NK-92 treated with Interleukin-12 subunit alpha and Interleukin-12 subunit beta, amount 100 ng/mL, for 24 hours (cell line): Measurements from ENCODE around the gene EFHC1.
"Not testable (repeated sequence)": the region's sequence is repeated elsewhere in the genome, so short reads cannot be mapped to it uniquely, and the experiment has no call there.

Source experiments
- DNase-seq: peaks from one replicate; lab custom pipeline; 2025; lab: John Stamatoyannopoulos, UW

EFHC1 gene

DNA sequence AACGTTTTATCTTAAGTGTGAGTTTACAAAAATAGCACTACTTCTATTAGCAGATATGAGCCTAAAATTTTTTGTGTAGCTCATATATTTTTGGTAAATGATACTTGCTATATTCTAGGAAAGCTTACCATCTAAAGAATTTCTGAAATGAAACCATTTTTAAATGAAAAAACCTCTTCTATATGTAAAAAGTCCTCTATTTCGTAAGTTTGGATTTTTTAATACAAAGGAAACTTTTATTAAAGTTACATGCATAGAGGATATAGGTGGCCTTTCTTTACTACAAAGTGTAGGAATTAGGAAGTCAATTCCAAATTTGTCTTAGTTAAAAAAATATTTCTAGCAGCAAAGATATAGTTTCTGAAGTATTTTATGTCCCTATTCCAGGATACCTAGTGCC lies 18.8 kb downstream of the EFHC1 start:
- DNase-seq = no peak

DNA sequence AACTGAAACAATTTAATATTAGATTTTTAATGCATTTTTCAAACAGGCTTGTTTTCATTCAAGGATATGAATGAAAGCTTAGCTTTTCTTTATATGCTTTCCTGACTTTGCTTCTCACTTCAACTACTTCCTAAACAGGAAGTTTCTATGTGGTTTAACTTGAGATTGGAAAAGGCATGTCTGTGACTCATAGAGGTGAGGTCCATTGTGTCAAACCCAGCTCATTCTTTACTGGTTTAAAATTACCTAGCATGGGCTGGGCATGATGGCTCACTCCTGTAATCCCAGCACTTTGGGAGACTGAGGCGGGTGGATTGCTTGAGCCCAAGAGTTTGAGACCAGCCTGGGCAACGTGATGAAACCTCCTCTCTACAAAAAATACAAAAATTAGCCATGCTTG lies 34.4 kb downstream of the EFHC1 start:
- no peak for DNase-seq

- no peak for DNase-seq
Observed at GRCh38 chr6:52457096-52457495, 37.0 kb downstream of the EFHC1 start.

GRCh38 chr6:52461194-52461593 lies 41.1 kb downstream of the EFHC1 start:
- DNase-seq = not testable (repeated sequence)

- no peak for DNase-seq
Observed at GRCh38 chr6:52474173-52474572, 54.0 kb downstream of the EFHC1 start.

GRCh38 chr6:52475307-52475706 lies 55.2 kb downstream of the EFHC1 start:
- no peak for DNase-seq

DNA sequence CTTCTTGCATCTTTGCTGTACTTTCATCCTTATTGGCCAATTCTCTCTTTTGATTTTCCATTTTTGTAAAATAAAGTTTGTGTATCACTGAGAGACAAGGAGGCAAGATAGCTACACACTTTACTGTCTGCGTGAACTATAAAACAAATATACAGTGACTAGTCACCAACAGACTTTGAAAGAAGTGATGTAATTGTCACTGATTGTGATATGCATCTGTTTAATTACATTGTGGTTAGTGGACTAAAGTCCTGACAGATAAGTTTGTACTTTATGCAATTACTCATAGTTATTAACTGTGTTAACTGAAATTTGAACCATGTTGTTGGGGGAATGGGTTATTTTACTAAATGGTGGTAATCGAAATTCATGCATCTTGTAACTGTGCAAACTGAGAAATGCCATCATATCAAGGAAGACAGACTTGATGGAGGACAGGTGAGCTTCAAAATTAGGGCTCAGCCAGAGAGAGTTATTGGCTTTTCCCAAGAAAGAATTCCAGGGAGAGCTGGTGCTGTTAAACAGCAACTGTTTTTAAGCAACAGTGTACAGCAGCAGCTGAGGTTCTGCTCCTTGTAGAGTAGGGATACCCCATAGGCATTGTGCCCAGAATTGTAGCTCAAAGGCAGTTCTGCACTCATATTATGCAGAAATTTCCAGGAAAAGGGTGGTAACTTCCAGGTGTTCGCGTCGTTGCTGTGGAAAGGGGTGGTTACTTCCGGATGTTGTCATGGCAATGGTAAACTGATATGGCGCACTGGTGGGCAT lies 62.9 kb downstream of the EFHC1 start:
- DNase-seq = no peak

DNA sequence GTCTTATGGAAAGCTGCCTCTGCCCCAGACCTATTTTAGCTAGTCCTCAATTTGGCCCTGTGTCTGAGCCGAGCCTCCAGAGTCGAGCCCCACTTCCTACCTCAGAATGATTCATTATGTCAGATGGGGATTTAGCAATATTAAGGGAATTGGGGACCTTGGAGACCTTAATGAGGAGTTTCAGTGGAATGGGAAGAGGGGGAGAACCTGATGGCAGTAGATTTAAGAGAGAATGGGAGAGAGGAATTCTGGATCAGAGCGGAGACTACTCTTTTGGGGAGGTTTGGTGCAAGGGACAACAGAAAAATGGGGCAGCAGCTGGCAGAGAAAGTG lies 63.5 kb downstream of the EFHC1 start:
- DNase-seq = no peak

DNA sequence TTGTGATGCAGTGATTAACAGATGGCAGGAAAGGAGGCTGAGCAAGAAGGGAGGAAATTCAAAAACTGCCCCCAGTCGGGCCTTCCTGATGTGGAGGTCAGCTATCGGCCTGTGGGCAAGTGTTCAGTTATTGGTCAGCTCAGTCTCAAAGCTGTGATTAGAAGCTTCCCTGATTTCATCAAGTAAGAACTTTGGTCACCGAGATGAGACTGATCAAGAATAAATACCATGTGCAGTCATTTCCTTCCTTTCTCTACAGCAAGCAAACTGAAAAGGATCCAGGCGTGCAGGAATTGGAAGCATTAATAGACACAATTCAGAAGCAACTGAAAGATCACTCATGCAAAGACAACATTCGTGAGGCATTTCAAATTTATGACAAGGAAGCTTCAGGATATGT lies 69.7 kb downstream of the EFHC1 start:
- no peak for DNase-seq

- DNase-seq = no peak
Observed at GRCh38 chr6:52491203-52492069, 71.3 kb downstream of the EFHC1 start.

GRCh38 chr6:52493669-52494068 lies 73.5 kb downstream of the EFHC1 start:
- DNase-seq = no peak

DNA sequence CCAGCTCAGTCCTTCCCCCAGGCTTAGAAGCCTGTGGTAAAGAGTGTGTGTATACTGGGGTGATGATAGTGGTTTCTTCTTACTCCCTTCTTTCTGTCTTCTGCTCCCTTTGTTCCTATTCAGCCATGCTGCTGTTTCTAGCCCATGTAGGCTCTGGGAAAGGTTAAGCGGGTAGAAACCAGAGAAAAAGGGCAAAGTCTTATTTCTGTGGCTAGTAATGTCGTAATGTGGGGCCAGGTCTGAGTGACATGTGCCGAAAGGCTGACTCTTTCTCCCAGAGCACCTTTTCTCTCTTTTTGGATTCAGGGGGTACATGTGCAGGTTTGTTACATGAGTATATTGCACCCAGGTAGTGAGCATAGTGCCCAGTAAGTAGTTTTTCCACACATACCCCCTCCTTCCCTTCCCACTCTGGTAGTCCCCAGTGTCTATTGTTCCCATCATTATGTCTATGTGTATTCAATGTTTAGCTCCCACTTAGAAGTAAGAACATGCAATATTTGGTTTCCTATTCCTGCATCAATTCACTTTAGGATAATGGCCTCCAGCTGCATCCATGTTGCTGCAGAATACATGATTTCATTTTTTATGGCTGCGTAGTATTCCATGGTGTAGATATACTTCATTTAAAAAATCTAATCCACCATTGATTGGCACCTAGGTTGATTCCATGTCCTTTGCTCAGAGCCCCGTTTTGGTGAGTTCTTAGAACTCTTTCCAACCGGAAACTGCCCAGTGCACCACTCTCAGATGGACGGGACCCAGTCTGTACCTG lies 74.3 kb downstream of the EFHC1 start:
- DNase-seq = no peak

GRCh38 chr6:52495922-52496321 lies 75.8 kb downstream of the EFHC1 start:
- DNase-seq = no peak

DNA sequence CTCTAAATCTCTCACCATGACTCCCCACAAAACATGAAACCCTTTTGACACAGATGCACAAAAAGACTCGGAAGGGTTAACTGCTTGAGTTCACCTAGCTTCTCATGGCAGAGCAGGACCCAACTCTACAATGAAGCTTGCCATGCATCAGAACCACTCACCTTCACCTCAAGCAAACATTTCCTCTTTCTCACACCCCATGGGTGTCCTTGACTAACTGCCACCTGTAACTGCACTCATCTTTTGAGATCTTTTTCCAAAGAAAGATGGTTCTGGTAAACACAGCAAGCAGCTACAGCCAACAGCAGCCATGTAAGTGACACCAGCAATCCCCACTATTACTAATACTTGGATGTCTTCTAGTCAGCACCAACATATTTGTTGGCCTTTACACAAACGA lies 76.5 kb downstream of the EFHC1 start:
- DNase-seq = no peak

- no peak for DNase-seq
Observed at GRCh38 chr6:52497652-52498408, 77.7 kb downstream of the EFHC1 start.

DNA sequence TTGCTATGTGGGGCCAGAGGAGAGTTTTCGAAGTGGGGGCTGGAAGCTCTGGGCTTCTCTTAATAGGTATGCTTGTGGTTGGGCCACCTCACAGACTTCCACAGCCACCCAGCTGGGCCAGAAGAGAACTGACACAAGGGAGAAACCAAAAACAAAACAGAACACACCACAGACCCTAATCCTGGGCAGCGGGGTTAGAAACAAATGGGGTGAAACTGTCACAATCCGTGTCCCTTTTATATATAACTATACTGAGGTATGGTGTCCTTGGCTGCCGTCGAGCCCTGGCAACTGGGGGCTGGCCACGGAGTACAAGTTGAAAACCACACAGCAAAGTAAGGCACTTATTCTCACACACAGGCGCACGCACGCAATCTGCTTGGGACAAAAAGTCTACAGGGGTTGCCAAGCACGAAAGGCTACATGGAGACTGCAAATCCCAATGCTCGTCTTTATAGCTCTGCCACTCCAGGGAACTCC lies 78.4 kb downstream of the EFHC1 start:
- DNase-seq = no peak

DNA sequence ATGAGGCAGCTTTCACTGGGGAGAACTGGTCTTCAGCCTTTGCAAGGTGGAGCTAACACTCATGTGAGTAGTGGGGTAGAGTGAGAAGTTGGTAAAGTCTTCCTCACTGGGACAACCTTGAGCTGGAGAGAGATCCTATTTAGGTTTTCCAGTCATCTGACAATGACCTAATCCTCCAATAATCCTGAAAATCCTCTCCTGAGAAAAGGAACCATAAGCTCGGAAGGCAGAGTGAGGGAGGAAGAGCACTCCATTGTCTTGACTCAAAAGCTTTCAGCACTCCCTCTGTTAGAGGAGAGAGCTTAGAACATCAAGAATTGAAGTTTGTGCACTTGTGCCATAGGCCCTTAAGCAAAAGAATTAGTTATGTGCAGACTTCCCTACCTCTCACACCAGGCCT lies 78.9 kb downstream of the EFHC1 start:
- DNase-seq = no peak

GRCh38 chr6:52499681-52500236 lies 79.6 kb downstream of the EFHC1 start:
- no peak for DNase-seq

DNA sequence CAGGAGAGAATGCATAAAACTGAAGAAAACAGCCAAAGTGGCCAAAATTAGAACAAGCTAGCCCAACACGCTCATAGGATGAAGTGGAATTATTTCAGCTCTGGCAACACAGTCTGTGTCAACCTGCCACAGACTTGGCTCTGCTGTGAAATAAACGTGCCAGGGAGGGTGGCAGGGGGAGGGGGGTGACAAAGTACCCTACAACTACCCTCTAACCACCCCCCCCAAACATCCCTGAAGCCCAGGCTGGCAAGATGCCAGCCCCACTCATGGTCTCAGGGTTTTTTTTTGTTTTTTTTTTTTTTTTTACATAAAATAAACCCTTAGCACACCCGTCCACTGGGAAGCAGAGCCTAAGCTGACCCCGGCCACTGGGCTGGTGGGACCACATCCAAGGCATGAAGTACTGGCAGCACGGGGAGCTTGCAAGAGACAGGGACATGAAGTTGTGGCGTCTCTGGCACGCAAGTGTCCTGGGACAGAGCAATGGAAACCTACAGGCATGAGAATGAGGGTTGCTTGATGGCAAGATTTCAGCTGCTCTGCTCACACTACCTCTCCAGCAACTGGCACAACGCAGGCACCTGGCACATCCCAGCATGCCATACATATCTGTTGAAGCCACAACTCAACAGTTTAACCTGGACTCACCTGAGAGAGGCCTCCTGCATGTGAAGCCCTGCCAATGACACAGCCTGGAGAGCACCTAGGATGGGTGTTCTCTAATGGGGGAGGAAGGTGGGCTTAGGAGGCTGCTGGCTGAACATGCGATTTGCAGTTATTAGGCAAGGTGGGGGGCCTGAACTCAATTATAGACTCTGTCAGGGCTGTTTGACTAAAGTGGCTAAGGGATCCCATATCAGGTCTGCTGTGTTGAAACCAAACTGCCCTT lies 80.3 kb downstream of the EFHC1 start:
- DNase-seq = no peak

- DNase-seq = no peak
Observed at GRCh38 chr6:52502306-52503029, 82.3 kb downstream of the EFHC1 start.
